GM19193 (cell line): ENCODE results near the gene OARD1.

ENCODE experiments used
- POLR2A ChIP-seq: IDR thresholded peaks from 4 replicates; pipeline ENCODE4 v1.6.1; 2011; ENCODE audit not compliant: insufficient read depth, insufficient read length; ENCODE audit errors: extremely low read depth

The OARD1 gene

GRCh38 chr6:41071923-41072835 lies at the start of gene OARD1:
OARD1 (minus strand) TSS chr6:41072356; CDS start chr6:41071634, 722 bp downstream.
- peak; percentile 67 for TF ChIP-seq POLR2A

GRCh38 chr6:41120058-41120457 lies 47.9 kb upstream of the OARD1 start:
- TF ChIP-seq POLR2A: no peak

- no peak for TF ChIP-seq POLR2A
Observed at GRCh38 chr6:41119508-41119907, 47.4 kb upstream of the OARD1 start.

GRCh38 chr6:41111017-41111416 lies 38.9 kb upstream of the OARD1 start:
- no peak for TF ChIP-seq POLR2A

- TF ChIP-seq POLR2A: no peak
Observed at GRCh38 chr6:41103847-41104246, 31.7 kb upstream of the OARD1 start.

- no peak for TF ChIP-seq POLR2A
Observed at GRCh38 chr6:41100871-41101287, 28.7 kb upstream of the OARD1 start.

- no peak for TF ChIP-seq POLR2A
Observed at GRCh38 chr6:41098366-41098765, 26.2 kb upstream of the OARD1 start.

GRCh38 chr6:41097467-41098090 lies 25.4 kb upstream of the OARD1 start:
- TF ChIP-seq POLR2A: no peak

- no peak for TF ChIP-seq POLR2A
Observed at GRCh38 chr6:41093729-41094128, 21.6 kb upstream of the OARD1 start.

GRCh38 chr6:41092421-41093140 lies 20.4 kb upstream of the OARD1 start:
- TF ChIP-seq POLR2A: no peak

GRCh38 chr6:41090841-41091761 lies 18.9 kb upstream of the OARD1 start:
- TF ChIP-seq POLR2A: no peak

GRCh38 chr6:41088451-41088850 lies 16.3 kb upstream of the OARD1 start:
- TF ChIP-seq POLR2A: no peak

- no peak for TF ChIP-seq POLR2A
Observed at GRCh38 chr6:41085182-41085581, 13.0 kb upstream of the OARD1 start.

- TF ChIP-seq POLR2A: no peak
Observed at GRCh38 chr6:41083072-41083471, 10.9 kb upstream of the OARD1 start.
